ENCODE results near the gene PIK3C2G. TPM values are rescaled to one million over a fixed set of nuclear protein-coding genes. Genes with fewer than 3 reads are reported as not detected.

The PIK3C2G gene
- total RNA-seq, 1 experiment from 2014 or later = not detected

GRCh38 chr12:18676141-18676540, 414.8 kb downstream of the PIK3C2G start:
- DNase-seq (ENCODE audit: low read depth, low spot score) = no peak
- H2AFZ ChIP-seq (ENCODE audit: low read depth, low read length, poor library complexity, severe bottlenecking) = no peak overlapping the region

More at GRCh38 chr12:18676141-18676540, 414.8 kb downstream of the PIK3C2G start:
- TF ChIP-seq ZFX (IDR thresholded peaks at IDR 0.05) = no peak
- TF ChIP-seq EZH2 (IDR thresholded peaks at IDR 0.05) = no peak
- TF ChIP-seq CBX3 (IDR thresholded peaks at IDR 0.05; ENCODE audit: low read depth) = no peak
- TF ChIP-seq SIN3A (IDR thresholded peaks at IDR 0.05; ENCODE audit: low read depth) = no peak
- no peak for TF ChIP-seq SP1 (IDR thresholded peaks at IDR 0.05; ENCODE audit: low read depth)
- TF ChIP-seq EZH2phosphoT487 (IDR thresholded peaks at IDR 0.05; ENCODE audit: borderline replicate concordance) = no peak
- no peak for TF ChIP-seq ELF1 (IDR thresholded peaks at IDR 0.05; ENCODE audit: borderline replicate concordance, low read depth)
- TF ChIP-seq JUND (IDR thresholded peaks at IDR 0.05) = no peak
- TF ChIP-seq RAD21 (IDR thresholded peaks at IDR 0.05; ENCODE audit: low read depth) = no peak
- no peak for TF ChIP-seq POLR2A (IDR thresholded peaks at IDR 0.05; ENCODE audit: borderline replicate concordance, extremely low read depth, insufficient read depth, insufficient read length)
- TF ChIP-seq ZBTB33 (IDR thresholded peaks at IDR 0.05; ENCODE audit: extremely low read depth, insufficient replicate concordance, low read length) = no peak
- intact Hi-C loops (cut with micrococcal nuclease) = no loop called here
- no peaks in the 10 kb centered on the region for H3K9me3 ChIP-seq (ENCODE audit: control insufficient read depth in 1 of 2, insufficient read depth in 1 of 2, low read depth in 1 of 2, low read length in 2 of 2)
- H3K27ac ChIP-seq (ENCODE audit: low read depth, low read length) = no peak overlapping the region
- H3K4me1 ChIP-seq (ENCODE audit: control insufficient read depth in 1 of 2, insufficient read depth in 2 of 2, low read length in 2 of 2) = no peaks in the 10 kb centered on the region
- RAD21 ChIA-PET (ENCODE audit: low non-redundant PET in 1 of 2, low total read pairs in 2 of 2, uncharacterized antibody in 2 of 2, unreplicated experiment in 2 of 2) = no interaction called here
- H3K9me2 ChIP-seq (ENCODE audit: insufficient read depth) = no peaks in the 10 kb centered on the region
- H3K79me2 ChIP-seq (ENCODE audit: insufficient read depth, low read length) = no peaks in the 10 kb centered on the region
- no TSS peak for BruUV-seq (replicated peaks)
- ATAC-seq = no peak
- H3K9ac ChIP-seq (ENCODE audit: low read length) = no peak overlapping the region
- CTCF ChIA-PET = no interaction called here
- H3K4me3 ChIP-seq (replicated peaks in 1 of 2; ENCODE audit: low read depth in 1 of 2, low read length in 2 of 2) = no peak overlapping the region
- POLR2A ChIA-PET = no interaction called here
- H3K36me3 ChIP-seq (ENCODE audit: control insufficient read depth in 1 of 2, insufficient read depth in 2 of 2, low read length in 2 of 2) = no peaks in the 10 kb centered on the region
- no peaks in the 10 kb centered on the region for H3K27me3 ChIP-seq (ENCODE audit: insufficient read depth, low read length)
- no peak overlapping the region for H3K4me2 ChIP-seq (ENCODE audit: low read length)
- H4K20me1 ChIP-seq (ENCODE audit: insufficient read depth) = no peaks in the 10 kb centered on the region

Data from HCT116 (cell line).